GM12875 (cell line): ENCODE data around the gene SHB.
A peak's percentile ranks its signal among the peaks of the same experiment; 100 is the strongest.
"Not testable (repeated sequence)": the region's sequence is repeated elsewhere in the genome, so short reads cannot be mapped to it uniquely, and the experiment has no call there.

ENCODE experiments used
- H3K4me3 ChIP-seq: one replicate; pipeline ENCODE4 v1.5.1; 2011; ENCODE audit warnings: low read depth, low read length, control low read depth
- TF ChIP-seq, protein P1 (sequence below): IDR thresholded peaks from 2 replicates; pipeline ENCODE4 v1.5.1; 2011; ENCODE audit warnings: low read depth, mild to moderate bottlenecking, control low read depth, inconsistent platforms, low read length, moderate library complexity, borderline replicate concordance; ENCODE audit not compliant: insufficient read depth

SHB gene

DNA sequence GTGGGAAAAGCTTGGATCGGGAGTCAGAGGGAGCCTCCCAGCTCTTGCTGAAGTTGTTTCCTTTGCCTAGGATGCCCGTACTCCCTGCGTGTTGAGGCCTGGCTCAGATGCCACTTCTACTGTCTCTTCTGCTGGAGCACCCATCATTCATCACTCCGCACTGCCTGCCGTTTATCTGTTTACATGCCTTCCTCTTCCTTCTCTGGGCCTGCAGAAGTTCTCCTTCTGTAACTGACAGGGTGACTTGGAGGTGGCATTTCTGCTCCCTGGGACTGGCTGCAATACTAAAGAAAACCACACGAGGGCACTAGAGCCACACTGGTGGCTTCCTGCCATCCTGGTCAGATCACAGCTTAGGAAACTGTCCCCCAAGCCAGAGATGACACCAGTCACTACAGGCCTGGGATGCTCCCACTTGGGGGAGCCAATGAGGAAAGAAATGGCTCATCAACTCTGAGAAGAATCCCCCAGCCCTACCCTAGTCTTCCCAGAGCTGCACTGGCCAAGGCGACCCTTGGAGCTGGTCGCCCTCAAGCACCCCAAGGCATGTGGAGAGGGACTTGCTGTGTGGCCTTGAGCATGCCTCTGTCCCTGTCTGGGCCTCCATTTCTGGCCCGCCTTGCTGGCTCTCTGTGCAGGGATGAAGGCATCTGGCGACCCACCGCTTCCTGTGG, 155.4 kb downstream of the SHB start:
- TF ChIP-seq, protein P1, sequence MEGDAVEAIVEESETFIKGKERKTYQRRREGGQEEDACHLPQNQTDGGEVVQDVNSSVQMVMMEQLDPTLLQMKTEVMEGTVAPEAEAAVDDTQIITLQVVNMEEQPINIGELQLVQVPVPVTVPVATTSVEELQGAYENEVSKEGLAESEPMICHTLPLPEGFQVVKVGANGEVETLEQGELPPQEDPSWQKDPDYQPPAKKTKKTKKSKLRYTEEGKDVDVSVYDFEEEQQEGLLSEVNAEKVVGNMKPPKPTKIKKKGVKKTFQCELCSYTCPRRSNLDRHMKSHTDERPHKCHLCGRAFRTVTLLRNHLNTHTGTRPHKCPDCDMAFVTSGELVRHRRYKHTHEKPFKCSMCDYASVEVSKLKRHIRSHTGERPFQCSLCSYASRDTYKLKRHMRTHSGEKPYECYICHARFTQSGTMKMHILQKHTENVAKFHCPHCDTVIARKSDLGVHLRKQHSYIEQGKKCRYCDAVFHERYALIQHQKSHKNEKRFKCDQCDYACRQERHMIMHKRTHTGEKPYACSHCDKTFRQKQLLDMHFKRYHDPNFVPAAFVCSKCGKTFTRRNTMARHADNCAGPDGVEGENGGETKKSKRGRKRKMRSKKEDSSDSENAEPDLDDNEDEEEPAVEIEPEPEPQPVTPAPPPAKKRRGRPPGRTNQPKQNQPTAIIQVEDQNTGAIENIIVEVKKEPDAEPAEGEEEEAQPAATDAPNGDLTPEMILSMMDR, result peak; percentile 92
- no peak overlapping the region for H3K4me3 ChIP-seq

GRCh38 chr9:37911271-37911681, 157.8 kb downstream of the SHB start:
- no peak overlapping the region for H3K4me3 ChIP-seq
- TF ChIP-seq, protein P1, result no peak

- H3K4me3 ChIP-seq, result no peak overlapping the region
- TF ChIP-seq, protein P1, result no peak
Observed at GRCh38 chr9:37910271-37910670, 158.8 kb downstream of the SHB start.

DNA sequence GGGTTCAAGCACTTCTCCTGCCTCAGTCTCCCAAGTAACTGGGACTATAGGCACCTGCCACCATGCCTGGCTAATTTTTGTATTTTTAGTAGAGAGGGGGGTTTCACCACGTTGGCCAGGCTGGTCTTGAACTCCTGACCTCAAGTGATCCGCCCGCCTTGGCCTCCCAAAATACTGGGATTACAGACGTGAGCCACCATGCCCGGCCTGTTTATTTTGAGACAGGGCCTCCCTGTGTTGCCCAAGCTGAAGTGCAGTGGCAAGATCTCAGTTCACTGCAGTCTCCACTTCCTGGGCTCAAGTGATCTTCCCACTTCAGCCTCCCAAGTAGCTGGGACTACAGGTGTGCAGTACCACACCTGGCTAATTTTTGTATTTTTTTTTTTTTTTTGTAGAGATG, 159.2 kb downstream of the SHB start:
- not testable (repeated sequence) for H3K4me3 ChIP-seq

- TF ChIP-seq, protein P1, result no peak
- no peak overlapping the region for H3K4me3 ChIP-seq
Observed at GRCh38 chr9:37909326-37909725, 159.7 kb downstream of the SHB start.

GRCh38 chr9:37908698-37909186, 160.3 kb downstream of the SHB start:
- H3K4me3 ChIP-seq, result no peak overlapping the region
- TF ChIP-seq, protein P1, result no peak

- H3K4me3 ChIP-seq, result no peak overlapping the region
- TF ChIP-seq, protein P1, result no peak
Observed at GRCh38 chr9:37908283-37908682, 160.7 kb downstream of the SHB start.
